Muscle of back (tissue), 13 donors: Measurements from ENCODE around the gene WASHC2A. TPM values are rescaled to one million over a fixed set of nuclear protein-coding genes. Genes with fewer than 3 reads are reported as not detected.
"Not testable (repeated sequence)": the region's sequence is repeated elsewhere in the genome, so short reads cannot be mapped to it uniquely, and the experiment has no call there.

Experiments
- DNase-seq, 3 donors: peaks; one replicate each; pipeline versions ENCODE4 v3.0.0 to v3.0.0-alpha.2; 2013
- long read RNA-seq, 9 donors: transcript quantifications; one replicate each; lab custom pipeline, GENCODE V29; 2026
- polyA plus RNA-seq, 10 donors: library from polyadenylated mRNA; unstranded; fragments of 120-200 nt; gene quantifications; one replicate each; pipeline ENCODE4 v1.2.1, GENCODE V29; 2013; ENCODE audit not compliant: insufficient read length in 10 of 10

The WASHC2A gene, protein sequence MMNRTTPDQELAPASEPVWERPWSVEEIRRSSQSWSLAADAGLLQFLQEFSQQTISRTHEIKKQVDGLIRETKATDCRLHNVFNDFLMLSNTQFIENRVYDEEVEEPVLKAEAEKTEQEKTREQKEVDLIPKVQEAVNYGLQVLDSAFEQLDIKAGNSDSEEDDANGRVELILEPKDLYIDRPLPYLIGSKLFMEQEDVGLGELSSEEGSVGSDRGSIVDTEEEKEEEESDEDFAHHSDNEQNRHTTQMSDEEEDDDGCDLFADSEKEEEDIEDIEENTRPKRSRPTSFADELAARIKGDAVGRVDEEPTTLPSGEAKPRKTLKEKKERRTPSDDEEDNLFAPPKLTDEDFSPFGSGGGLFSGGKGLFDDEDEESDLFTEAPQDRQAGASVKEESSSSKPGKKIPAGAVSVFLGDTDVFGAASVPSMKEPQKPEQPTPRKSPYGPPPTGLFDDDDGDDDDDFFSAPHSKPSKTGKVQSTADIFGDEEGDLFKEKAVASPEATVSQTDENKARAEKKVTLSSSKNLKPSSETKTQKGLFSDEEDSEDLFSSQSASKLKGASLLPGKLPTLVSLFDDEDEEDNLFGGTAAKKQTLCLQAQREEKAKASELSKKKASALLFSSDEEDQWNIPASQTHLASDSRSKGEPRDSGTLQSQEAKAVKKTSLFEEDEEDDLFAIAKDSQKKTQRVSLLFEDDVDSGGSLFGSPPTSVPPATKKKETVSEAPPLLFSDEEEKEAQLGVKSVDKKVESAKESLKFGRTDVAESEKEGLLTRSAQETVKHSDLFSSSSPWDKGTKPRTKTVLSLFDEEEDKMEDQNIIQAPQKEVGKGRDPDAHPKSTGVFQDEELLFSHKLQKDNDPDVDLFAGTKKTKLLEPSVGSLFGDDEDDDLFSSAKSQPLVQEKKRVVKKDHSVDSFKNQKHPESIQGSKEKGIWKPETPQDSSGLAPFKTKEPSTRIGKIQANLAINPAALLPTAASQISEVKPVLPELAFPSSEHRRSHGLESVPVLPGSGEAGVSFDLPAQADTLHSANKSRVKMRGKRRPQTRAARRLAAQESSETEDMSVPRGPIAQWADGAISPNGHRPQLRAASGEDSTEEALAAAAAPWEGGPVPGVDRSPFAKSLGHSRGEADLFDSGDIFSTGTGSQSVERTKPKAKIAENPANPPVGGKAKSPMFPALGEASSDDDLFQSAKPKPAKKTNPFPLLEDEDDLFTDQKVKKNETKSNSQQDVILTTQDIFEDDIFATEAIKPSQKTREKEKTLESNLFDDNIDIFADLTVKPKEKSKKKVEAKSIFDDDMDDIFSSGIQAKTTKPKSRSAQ (N-terminal part only)
- 10 to 100 TPM; 22.4 to 38.1 (median 31.4) TPM for polyA plus RNA-seq
- long read RNA-seq, donor 1 = 0 reads
- long read RNA-seq, donor 2 = 0 reads
- long read RNA-seq, donor 3 = 0 reads
- long read RNA-seq, donor 4 = 0 reads
- long read RNA-seq, donor 5 = 0 reads
- long read RNA-seq, donor 6 = 0 reads
- long read RNA-seq, donor 7 = 0 reads
- long read RNA-seq, donor 8, full-length matches to known transcripts = 1 of 1 reads
- long read RNA-seq, donor 8, partial matches to known transcripts = 0 of 1 reads
- long read RNA-seq, donor 8, other reads (novel, unspliced or antisense) = 0 of 1 reads
- long read RNA-seq, donor 9 = 0 reads

DNA sequence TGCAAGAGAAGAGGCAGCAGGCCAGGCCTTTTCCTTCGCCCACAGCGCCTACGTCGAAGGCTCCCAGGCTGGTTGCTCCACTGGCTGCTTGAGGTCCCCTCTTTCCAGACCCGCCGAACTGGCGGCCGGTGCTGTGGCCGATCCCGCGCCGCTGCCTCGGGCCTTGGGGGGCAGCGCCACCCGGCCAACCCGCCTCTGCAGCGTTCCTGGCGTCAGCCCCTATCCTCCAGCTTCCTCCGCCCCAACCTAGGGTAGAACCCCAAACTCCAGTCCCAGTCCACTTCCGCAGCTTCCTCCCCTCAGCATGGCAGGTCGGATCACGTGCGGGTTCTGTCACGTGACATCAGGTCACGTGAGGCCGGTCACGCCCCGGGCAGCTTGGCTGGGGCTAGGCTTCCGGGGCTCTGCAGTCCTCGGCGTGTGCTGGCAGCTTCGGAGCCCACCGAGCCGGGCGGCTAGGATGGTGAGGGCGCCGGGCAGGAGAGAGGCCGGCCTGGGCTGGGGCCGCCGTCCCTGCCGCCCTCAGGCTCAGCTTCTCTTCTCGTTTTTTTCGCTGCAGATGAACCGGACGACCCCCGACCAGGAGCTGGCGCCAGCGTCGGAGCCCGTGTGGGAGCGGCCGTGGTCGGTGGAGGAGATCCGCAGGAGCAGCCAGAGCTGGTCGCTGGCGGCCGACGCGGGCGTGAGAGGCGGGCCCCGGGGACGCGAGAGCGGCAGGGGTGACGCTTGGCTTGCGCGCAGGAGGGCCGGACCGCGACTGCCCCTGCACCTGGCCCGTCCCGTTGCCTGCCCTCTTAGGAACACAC lies at the start of gene WASHC2A:
WASHC2A (plus strand) TSS at position 409 of the 806 bp plus-strand sequence; CDS start at position 461, 52 bp downstream.
- peak; percentile 60 to 87 (median 82) for DNase-seq

DNA sequence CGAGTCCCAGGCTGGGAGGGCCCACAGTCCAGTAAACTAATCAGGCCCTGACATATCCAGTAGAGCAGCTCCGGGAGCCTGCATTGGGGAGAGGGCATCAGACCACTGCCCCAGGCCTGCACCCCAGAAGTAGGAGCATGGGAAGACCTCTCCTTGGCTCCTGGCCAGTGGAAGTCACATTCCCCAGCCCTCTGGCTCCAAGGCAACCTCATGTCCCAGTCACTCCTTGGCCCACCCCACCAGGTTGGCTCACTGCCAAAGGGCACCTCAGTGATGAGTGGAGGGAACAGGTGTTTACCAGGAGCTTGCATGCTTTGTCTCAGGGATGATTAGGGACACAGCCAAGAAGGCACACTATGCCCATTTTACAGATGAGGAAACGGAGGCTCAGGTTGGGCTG lies 48.5 kb upstream of the WASHC2A start:
- DNase-seq = peak in 1 of 3 donors; percentile 3

DNA sequence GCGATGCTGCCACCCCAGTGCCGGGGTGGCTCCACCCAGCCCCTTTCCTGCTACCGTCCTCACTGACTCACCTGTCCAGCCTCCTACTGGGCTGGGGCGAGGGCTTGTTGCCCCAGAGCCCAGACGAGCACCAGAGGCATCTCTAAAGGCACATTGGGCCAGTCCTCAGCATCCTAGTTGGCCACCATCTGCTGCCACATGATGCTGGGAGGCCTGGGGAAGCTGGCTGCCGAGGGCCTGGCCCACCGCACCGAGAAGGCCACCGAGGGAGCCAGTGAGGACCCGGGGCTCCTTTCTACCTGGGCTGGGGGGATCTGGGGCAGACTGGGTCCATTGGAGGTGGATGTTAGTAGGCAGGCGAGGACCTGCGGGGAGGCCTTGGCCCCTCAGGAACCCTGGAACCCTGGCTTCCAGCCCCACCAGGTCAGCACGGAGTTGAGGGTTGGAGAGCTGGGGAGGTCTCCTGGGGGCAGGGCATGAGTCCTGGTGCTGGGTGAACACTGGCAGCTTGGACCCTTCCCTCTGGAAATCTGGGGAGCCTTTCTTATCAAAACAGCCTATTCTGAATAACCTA lies 47.2 kb upstream of the WASHC2A start:
- not testable (repeated sequence) for DNase-seq

DNA sequence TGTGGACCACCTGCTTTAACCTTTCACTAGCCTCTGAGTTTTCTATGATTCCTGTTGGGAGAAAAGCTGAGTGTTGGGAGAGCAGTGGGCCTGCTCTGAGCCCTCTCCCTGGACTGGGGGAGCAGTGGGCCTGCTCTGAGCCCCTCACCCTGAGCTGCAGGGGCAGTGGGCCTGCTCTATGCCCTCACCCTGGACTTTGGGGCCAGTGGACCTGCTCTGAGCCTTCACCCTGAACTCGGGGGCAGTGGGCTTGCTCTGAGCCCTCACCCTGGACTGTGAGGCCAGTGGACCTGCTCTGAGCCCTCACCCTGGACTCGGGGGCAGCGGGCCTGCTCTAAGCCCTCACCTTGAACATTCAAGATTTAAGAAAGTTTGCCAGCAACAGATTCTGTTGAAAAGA lies 46.1 kb upstream of the WASHC2A start:
- no peak for DNase-seq

DNA sequence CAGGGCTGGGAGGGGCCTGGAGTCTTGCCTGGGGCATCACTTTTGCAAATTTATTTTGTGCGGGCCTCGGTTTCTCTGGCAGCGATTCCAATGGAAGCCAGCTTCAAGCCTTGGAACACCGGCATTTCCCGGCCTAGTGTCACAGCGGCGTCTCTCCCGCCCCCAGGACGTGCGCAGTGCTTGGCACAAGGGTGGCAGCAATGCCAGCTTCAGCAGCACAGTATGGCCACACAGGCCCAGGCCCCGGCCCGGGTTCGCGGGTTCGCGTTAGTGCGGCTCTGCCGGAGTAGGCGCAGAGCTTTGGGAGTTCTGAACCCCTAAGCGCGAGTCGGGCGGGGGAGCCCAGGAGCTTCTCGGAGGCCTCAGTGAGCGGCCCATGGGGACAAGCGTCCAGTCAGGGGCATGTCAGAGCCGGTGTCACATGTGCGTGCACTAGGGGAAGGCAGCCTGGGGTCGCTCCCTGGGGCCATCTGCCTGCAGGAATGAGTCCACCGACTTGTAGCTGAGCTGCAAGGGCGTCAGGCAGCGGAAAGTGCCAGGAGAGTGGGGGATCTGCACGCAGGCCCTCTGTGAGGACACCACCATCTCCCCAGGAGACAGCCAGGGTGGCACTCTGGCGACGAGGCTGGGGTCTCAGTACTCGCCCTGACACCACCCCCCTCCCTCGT lies 42.9 kb upstream of the WASHC2A start:
- DNase-seq = not testable (repeated sequence)

DNA sequence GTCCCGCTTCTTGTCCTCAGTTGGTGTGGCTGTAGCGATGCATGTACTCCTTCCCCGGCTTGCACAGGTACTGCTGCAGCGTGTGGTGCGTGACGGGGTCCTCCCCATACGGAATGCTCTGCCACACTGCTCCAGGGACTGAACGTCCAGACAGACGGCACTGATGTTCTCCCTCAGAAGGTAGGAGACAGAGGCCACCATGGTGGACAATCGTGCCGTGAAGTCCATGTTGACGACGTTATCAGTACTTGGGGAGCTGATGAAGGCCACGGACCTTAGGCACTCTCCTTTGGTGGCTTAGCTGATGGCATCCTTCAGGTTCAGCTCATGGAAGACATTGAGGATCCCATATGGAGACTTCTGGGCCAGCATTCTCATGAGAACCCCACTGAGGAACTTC lies 42.1 kb upstream of the WASHC2A start:
- no peak for DNase-seq

DNA sequence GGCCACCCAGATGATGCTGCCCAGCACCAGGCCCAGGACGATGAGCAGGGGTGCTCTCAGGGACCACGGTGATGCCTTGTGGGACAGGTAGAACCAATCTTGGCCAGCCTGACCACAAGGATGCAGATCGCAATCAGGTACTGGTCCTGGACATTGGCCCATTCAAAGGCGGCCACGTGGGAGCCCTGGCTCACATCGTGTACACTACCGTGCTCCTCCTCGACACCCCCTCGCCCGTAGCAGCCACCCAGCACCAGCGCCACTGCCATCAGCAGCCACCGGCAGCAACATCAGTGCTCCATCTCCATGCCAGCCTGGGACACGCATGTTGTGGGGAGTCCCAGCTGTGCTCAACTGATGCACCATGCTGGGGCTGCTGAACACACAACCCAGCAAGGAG lies 40.6 kb upstream of the WASHC2A start:
- no peak for DNase-seq

DNA sequence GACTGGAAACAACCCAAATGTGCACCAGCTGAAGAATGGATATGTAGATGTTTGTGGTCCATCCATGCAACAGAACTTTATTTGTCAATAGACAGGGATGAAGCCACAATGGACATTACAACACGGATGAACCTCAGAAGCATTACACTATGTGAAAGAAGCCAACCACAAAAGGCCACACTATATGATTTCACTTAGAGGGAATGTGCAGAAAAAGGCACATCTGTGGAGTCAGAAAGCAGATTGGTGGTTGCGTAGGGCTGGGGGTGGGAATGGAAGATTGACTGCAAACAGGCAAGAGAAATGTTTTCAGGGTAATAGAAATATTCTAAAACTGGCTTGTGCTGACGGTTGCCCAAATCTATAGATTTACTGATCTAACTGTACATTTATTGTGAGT lies 34.3 kb upstream of the WASHC2A start:
- no peak for DNase-seq

DNA sequence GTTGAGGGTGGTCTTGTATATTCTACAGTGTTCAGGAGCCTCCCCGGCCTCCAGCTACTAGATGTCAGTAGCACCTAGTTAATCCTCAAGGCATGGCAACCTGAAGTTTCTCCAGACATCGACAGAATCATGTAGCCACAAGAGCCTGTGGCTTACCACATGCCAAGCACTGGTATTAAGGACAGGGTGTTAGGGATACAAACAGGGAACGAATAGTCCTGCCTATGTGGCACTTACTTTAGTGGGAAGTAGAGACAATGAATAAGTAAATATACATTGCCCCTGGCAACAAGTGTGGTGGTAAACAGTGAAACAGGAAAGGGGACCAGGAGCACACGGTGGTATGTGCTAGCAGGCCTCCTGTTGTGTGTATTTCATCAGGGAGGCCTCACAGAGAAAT lies 32.4 kb upstream of the WASHC2A start:
- DNase-seq = not testable (repeated sequence)

DNA sequence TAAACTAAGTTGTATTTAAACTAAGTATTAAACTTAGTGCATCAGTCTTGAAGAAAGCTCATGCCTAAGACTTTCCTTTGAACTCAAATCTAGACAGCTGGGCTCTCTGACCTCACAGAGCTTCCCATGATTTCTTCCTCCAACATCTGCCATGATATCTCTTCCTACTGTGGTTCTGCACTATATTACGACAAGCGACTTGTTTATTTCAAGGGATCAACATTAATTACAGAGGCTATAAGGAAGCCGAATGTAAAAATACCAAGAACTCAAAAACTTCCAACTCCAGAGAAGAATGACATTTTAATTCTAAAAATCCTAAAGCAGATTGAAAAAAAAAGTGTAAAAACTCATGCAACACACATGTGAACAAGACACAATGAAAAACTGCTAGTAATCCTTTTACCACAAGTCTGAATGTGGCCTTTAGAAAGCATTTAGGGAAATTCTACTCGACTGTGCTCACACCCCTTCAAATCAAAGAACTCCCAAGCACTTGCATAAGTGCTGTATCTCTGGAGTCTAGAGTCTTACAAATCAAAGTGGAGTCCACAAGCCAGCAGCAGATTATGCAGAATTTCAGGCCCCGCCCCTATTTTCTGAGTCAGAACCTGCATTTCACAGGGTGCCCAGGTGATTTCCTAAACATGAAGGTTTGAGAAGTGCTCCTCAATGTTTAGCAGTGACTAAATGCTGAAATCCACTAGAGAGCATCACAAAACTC lies 22.7 kb upstream of the WASHC2A start:
- DNase-seq = no peak

DNA sequence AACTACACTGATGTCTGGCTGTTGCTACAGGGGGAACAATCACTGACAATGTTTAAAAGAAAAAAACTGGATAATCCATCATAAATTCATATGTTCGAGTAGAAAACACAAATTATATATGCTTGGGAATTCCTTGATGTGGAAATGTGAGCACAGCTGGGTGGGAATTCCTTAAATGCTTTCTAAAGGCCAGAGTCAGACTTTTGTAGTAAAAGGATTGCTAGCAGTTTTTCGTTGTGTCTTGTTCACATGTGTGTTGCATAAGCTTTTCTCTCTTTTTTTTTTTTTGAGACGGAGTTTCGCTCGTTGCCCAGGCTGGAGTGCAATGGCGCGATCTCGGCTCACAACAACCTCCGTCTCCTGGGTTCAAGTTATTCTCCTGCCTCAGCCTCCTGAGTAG lies 21.3 kb upstream of the WASHC2A start:
- DNase-seq = not testable (repeated sequence)

DNA sequence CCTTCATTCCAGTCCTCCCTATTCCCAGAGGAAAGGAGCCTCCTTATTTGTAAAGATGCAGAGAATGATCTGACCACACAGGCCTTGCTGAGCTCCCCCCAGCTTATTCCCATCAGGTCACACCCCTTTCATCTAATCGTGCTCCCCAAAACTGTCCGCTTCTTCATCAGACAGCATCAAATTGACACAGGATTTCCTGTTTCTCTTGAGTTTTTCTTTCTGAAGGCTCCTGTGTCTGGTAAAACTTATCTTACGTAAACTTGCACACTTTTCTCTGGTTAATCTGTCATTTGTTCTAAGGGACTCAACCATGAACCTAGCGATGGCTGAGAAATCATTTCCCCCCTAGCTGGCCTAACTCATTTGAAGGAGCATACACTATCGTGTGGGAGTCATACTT lies 20.2 kb upstream of the WASHC2A start:
- not testable (repeated sequence) for DNase-seq

DNA sequence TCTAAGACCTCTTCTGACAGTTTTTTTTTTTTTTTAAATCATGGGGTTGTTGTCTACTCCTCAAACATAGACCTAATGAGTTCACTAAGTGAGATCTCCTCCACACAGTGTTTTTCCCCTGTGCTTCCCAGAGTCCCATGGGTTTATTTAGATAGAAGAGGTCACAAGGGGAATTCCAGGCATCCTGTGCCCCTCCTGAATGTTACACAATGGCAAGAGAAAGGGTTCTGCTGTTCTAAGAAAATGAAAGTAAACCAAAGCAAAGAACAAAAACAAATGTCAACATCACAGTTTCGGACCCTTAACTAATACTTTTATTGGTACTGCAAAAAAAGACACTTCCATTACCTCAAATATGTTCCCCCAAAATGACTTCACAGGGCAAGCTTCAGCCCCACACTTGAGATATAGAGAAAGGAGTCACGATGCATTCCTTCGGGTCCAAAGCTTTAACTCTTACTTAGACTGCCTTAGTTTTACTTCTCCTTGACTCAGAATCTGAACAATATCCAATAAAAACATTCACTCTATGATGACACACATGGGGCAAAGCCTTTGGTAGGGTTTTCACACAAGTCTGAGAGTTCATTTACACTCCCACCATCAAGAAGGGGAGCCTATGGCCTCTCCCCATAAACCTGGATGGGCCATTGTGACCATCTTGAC lies 15.6 kb upstream of the WASHC2A start:
- DNase-seq = not testable (repeated sequence)

DNA sequence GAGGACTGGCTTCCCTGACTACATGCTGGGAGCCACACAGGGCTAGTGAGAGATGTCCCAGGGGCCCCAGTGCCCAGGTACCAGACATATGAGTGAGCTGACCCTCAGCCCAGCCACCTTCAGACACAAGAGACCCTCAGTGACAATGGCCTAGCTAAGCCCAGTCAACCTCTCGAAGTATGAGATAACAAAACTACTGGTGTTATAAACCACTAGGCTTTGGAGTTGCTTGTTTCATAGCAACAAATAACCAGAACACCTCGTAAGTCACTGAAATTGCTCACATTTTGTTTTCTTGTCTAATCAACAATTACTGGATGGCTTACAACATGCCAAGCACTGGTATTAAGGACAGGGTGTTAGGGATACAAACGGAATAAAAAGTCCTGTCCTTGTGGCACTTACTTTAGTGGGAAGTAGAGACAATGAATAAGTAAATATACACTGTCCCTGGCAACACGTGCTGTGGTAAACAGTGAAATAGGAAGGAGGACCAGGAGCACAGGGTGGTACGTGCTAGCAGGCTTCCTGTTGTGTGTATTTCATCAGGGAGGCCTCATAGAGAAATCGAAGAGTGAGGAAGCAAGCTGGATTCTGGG lies 14.9 kb upstream of the WASHC2A start:
- DNase-seq = not testable (repeated sequence)

DNA sequence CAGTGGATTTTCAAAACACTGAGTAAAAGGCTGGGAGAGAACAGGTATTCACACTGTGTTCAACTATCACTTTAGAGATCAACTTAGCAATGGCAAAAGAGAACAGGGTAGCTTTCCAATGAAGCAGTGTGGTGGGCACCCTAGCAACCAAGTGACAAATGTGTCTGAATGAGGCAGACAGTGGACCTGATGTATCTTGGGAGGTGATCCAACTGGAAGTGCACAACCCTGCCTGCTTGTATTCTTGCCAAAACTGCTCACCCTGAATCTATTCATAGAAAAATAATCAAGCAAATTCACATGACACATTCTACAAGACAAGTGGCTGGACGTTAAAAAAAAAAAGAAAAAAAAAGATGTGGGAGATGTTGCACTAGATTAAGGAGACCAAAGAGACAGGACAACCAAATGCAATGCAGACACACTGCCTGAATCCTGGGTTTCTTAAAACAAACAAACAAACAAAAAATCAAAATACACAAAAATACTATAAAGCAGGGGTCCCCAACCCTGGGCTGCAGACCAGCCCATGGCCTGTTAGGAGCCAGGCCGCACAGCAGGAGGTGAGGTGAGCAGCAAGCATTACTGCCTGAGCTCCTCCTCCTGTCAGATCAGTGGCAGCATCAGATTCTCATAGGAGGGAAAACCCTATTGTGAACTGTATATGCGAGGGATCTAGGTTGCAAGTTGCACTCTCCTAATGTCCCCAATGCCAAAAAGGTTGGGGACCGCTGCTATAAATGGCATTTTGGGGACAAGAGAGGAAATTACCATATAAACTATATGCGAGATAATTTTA lies 12.1 kb upstream of the WASHC2A start:
- not testable (repeated sequence) for DNase-seq

DNA sequence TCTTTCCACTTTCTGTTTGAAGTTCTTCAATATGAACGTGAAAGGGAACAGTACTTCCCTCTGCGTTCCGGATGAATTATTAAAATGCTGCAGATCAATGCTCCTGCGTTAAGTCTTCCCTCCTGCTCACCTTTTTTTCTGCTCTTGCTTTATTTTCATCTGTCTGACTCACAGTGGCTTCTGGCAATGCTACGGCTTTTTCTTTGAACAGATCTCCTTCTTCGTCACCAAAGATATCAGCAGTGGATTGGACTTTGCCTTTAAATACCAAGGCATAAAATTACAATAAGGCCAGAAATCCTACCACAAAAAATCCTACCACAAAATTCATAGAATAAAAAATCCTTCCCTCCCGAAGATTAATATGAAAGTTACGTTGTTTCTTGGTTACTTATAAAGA lies 11.1 kb upstream of the WASHC2A start:
- not testable (repeated sequence) for DNase-seq

DNA sequence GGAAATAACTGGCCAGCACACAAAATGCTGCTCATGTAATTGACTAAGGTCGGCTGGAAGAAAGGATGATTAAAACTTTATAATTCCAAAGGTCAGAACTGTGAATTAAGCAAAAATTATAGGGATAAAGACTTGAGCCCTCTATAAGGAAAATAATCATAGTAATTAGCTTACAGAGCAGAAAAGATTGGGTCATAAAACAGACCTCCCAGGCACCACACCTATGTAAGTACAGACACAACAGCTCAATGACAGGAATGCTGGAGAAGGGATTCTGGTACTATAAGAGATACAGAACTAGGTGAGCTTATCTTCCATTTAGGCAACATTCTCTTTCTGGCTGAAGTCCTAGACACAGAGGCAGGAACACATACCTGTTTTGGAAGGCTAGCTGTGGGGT lies 9.0 kb upstream of the WASHC2A start:
- not testable (repeated sequence) for DNase-seq
